NT2/D1 (cell line): Measurements from ENCODE around the gene ATXN10.

Source experiments
- DNase-seq: peaks from one replicate; pipeline ENCODE4 v3.0.0-alpha.2; 2011; ENCODE audit warnings: low read depth, low spot score
- H3K27me3 ChIP-seq: 2 replicates; pipeline ENCODE4 v1.6.0; 2011; ENCODE audit warnings: mild to moderate bottlenecking; ENCODE audit not compliant: insufficient read length, insufficient read depth
- H3K36me3 ChIP-seq: 2 replicates; pipeline ENCODE4 v1.6.1; 2011; ENCODE audit warnings: mild to moderate bottlenecking, low read length, mixed read lengths; ENCODE audit not compliant: insufficient read depth, insufficient read length
- H3K4me1 ChIP-seq: 2 replicates; pipeline ENCODE4 v1.5.1; 2011; ENCODE audit not compliant: insufficient read depth, insufficient read length
- H3K4me3 ChIP-seq: 2 replicates; pipeline ENCODE4 v1.5.1; 2011; ENCODE audit warnings: low read depth; ENCODE audit not compliant: insufficient read length
- H3K9ac ChIP-seq: 2 replicates; pipeline ENCODE4 v1.6.0; 2011; ENCODE audit warnings: low read depth; ENCODE audit not compliant: insufficient read length
- H3K9me3 ChIP-seq: 2 replicates; pipeline ENCODE4 v1.5.1; 2011; ENCODE audit warnings: mild to moderate bottlenecking, low read length; ENCODE audit not compliant: insufficient read depth
- SUZ12 ChIP-seq: IDR thresholded peaks from 2 replicates; pipeline ENCODE4 v1.6.1; 2011; ENCODE audit not compliant: insufficient read length, insufficient read depth; ENCODE audit errors: extremely low read depth
- YY1 ChIP-seq: IDR thresholded peaks from 2 replicates; pipeline ENCODE4 v1.6.1; 2011; ENCODE audit not compliant: insufficient read length, insufficient read depth
- ZNF274 ChIP-seq: IDR thresholded peaks from 2 replicates; pipeline ENCODE4 v1.6.1; 2011; ENCODE audit warnings: mild to moderate bottlenecking, low read depth, low read length

ATXN10 gene

GRCh38 chr22:45645526-45646414, 25.9 kb upstream of the ATXN10 start:
- peak; percentile 39 for DNase-seq
- H3K4me3 ChIP-seq, result peak overlapping the region; percentile 26
- no peaks in the 10 kb centered on the region for H3K36me3 ChIP-seq
- peaks cover 21% of the 10 kb centered on the region for H3K27me3 ChIP-seq
- peak overlapping the region; percentile 72 for H3K9ac ChIP-seq
- TF ChIP-seq ZNF274 (no peak), YY1 (no peak), SUZ12 (no peak)
- H3K9me3 ChIP-seq, result no peaks in the 10 kb centered on the region
- no peaks in the 10 kb centered on the region for H3K4me1 ChIP-seq

- peaks cover 18% of the 10 kb centered on the region for H3K27me3 ChIP-seq
- H3K9me3 ChIP-seq, result no peaks in the 10 kb centered on the region
- TF ChIP-seq ZNF274, result no peak
- TF ChIP-seq SUZ12, result no peak
- TF ChIP-seq YY1, result no peak
- DNase-seq, result no peak
- no peak overlapping the region for H3K4me3 ChIP-seq
- H3K9ac ChIP-seq, result no peak overlapping the region
- H3K36me3 ChIP-seq, result no peaks in the 10 kb centered on the region
- no peaks in the 10 kb centered on the region for H3K4me1 ChIP-seq
Observed at GRCh38 chr22:45647532-45648225, 24.0 kb upstream of the ATXN10 start.

DNA sequence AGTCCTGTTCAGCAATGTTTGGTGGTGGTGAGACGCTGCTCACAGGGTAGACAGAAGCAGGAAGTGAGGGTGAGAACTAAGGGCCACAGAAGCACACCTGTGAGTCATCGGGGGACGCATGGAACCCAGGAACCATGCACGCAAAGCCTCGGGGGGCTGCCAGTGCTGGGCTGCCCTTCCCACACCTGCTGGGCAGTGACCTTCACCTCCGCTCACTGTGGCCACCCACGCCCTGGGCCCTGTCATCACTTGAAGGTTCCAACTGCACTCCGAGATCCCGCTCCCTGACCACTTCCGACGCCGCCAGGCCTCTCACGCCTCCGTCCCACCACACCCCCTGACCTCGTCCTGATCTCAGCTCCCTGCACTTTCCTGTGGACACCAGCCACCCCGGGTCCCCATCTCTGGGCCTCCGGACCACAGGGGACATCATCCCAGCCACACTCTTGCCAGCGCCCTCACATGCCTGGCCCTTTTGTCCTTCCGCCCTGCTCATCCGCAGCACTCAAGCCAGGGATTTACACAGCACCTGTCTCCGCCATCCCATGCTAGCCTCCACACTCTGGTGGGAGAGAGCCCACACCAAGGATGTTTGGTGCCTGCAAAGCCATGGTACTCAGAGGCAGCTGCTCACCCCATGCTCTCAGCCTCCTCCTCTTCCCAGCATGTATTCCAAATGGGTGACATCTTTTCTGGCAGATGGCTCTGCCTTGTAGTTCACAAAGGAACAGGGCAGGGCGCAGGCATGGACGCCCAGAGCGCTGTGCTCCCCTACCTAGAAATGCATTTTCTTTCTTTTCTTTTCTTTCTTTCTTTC, 23.1 kb upstream of the ATXN10 start:
- Histone ChIP-seq H3K27me3 (peaks cover 18% of the 10 kb centered on the region), H3K4me1 (no peaks in the 10 kb centered on the region), H3K9me3 (no peaks in the 10 kb centered on the region), H3K4me3 (no peak overlapping the region), H3K36me3 (no peaks in the 10 kb centered on the region), H3K9ac (no peak overlapping the region)
- no peak for DNase-seq
- TF ChIP-seq ZNF274, result no peak
- no peak for TF ChIP-seq YY1
- TF ChIP-seq SUZ12, result no peak

DNA sequence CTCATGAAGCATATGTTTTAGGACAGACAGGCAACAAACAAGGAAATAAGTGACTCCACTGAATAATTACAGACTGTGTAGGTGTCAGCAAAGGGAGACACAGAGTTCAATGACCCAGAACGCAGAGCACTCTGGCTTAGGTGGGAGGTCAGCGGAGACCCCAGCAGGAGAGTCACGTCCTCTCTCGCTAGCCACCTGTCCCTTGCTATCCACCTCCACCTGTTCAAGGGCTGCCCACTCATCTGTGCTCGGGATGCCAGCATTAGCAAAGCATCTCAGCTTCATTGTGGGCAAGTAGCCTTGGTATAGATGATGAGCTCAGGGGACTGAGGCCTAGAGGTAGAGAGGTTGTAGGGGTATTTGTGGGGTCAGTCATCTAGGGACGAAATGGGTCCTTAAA, 21.8 kb upstream of the ATXN10 start:
- Histone ChIP-seq H3K4me1 (no peaks in the 10 kb centered on the region), H3K4me3 (no peak overlapping the region), H3K9ac (no peak overlapping the region), H3K27me3 (peaks cover 16% of the 10 kb centered on the region), H3K9me3 (no peaks in the 10 kb centered on the region), H3K36me3 (no peaks in the 10 kb centered on the region)
- no peak for DNase-seq
- TF ChIP-seq ZNF274 (no peak), YY1 (no peak)

GRCh38 chr22:45650721-45651120, 20.9 kb upstream of the ATXN10 start:
- peaks cover 8% of the 10 kb centered on the region for H3K27me3 ChIP-seq

GRCh38 chr22:45651931-45652528, 19.6 kb upstream of the ATXN10 start:
- H3K36me3 ChIP-seq, result no peaks in the 10 kb centered on the region
- DNase-seq, result no peak
- H3K4me3 ChIP-seq, result no peak overlapping the region
- no peaks in the 10 kb centered on the region for H3K4me1 ChIP-seq
- no peaks in the 10 kb centered on the region for H3K9me3 ChIP-seq
- H3K27me3 ChIP-seq, result no peaks in the 10 kb centered on the region
- TF ChIP-seq ZNF274, result no peak
- no peak overlapping the region for H3K9ac ChIP-seq

More at GRCh38 chr22:45650721-45651120, 20.9 kb upstream of the ATXN10 start:
- no peak overlapping the region for H3K9ac ChIP-seq
- no peaks in the 10 kb centered on the region for H3K36me3 ChIP-seq
- H3K9me3 ChIP-seq, result no peaks in the 10 kb centered on the region
- TF ChIP-seq YY1 (no peak), SUZ12 (no peak), ZNF274 (no peak)
- no peaks in the 10 kb centered on the region for H3K4me1 ChIP-seq
- no peak for DNase-seq
- H3K4me3 ChIP-seq, result no peak overlapping the region

- Histone ChIP-seq H3K36me3 (no peaks in the 10 kb centered on the region), H3K9ac (no peak overlapping the region), H3K27me3 (no peaks in the 10 kb centered on the region), H3K4me3 (no peak overlapping the region), H3K4me1 (no peaks in the 10 kb centered on the region), H3K9me3 (no peaks in the 10 kb centered on the region)
- DNase-seq, result no peak
- TF ChIP-seq SUZ12 (no peak), ZNF274 (no peak), YY1 (no peak)
Observed at GRCh38 chr22:45656577-45656976, 15.1 kb upstream of the ATXN10 start.
